K562 (cell line): ENCODE measurements around the gene ACACB. TPM values are rescaled to one million over a fixed set of nuclear protein-coding genes. Genes with fewer than 3 reads are reported as not detected.

ENCODE experiments used
- ATAC-seq: fragments of 200-7000 bp; cut with Tn5 transposase; 3 replicates; pipeline ENCODE4 v1.9.1; 2020; ENCODE audit warnings: moderate library complexity
- BruUV-seq: library from RNA; stranded (reverse); fragments of 400-500 nt; replicated peaks from 2 replicates; lab custom pipeline; 2021; lab: Mats Ljungman, UMichigan
- CTCF ChIA-PET: fragments of 300-600 bp; formaldehyde crosslinking; extraction: SDS; loops from one replicate; lab custom pipeline; 2021; ENCODE audit warnings: low intra/inter-chr PET ratio; lab: Yijun Ruan, JAX
- POLR2A ChIA-PET: fragments of 300-600, 350-650 bp; sonication (Branson Sonifier 250); formaldehyde crosslinking; extraction: SDS; loops from one replicate; lab custom pipeline; 2021; ENCODE audit warnings: antibody characterized with exemption, inconsistent platforms; lab: Yijun Ruan, JAX
- DNase-seq, 4 experiments: peaks; one replicate each; pipeline versions ENCODE4 v3.0.0 to v3.0.0-alpha.2; 2011 to 2018; ENCODE audit warnings: low spot score in 3 of 4, mixed read lengths in 3 of 4; ENCODE audit errors: extremely low read depth in 1 of 4
- FAIRE-seq: peaks from 2 replicates; lab custom pipeline; 2011; peaks lifted over from hg19 to GRCh38; lab: Jason Lieb, UNC
- H2AFZ ChIP-seq: 2 replicates; pipeline ENCODE4 v1.6.0; 2011; ENCODE audit warnings: low read depth, low read length, control low read depth, inconsistent platforms
- H3K27ac ChIP-seq: fragments of 200-600 bp; 3 replicates; pipeline ENCODE4 v1.8.0; 2011; ENCODE audit warnings: low read depth, mild to moderate bottlenecking, control low read depth, inconsistent platforms, low read length, moderate library complexity, mixed read lengths; ENCODE audit errors: extremely low read depth
- H3K27me3 ChIP-seq, 2 experiments: fragments of 300-600 bp in 1 of 2; 2 replicates in 1 of 2; 3 replicates in 1 of 2; pipeline versions ENCODE4 v1.6.0 to v1.8.0; 2011; ENCODE audit warnings: inconsistent platforms in 2 of 2, low read length in 2 of 2, mild to moderate bottlenecking in 1 of 2, mixed read lengths in 1 of 2, moderate library complexity in 1 of 2; ENCODE audit not compliant: control insufficient read depth in 2 of 2, insufficient read depth in 2 of 2
- H3K36me3 ChIP-seq: fragments of 300-600 bp; 3 replicates; pipeline ENCODE4 v1.8.0; 2011; ENCODE audit warnings: mild to moderate bottlenecking, low read length, inconsistent platforms; ENCODE audit not compliant: control insufficient read depth, insufficient read depth
- H3K4me1 ChIP-seq, 2 experiments: fragments of 200-600 bp in 1 of 2; replicated peaks in 1 of 2; 2 replicates in 1 of 2; 3 replicates in 1 of 2; pipeline versions ENCODE4 v1.5.1 to v1.8.0; 2011; ENCODE audit warnings: inconsistent platforms in 2 of 2, low read length in 2 of 2, mild to moderate bottlenecking in 1 of 2, mixed read lengths in 1 of 2, moderate library complexity in 1 of 2; ENCODE audit not compliant: control insufficient read depth in 2 of 2, insufficient read depth in 2 of 2
- H3K4me2 ChIP-seq: 2 replicates; pipeline ENCODE4 v1.6.1; 2011; ENCODE audit warnings: low read length, control low read depth, inconsistent platforms, mixed read lengths; ENCODE audit not compliant: insufficient read depth
- H3K4me3 ChIP-seq: fragments of 200-600 bp; sonication (generic), shearing (Covaris generic); 2 replicates; pipeline ENCODE4 v1.5.1; 2016; ENCODE audit warnings: control low read depth, inconsistent platforms
- H3K79me2 ChIP-seq: fragments of 200-600 bp; 3 replicates; pipeline ENCODE4 v1.8.0; 2011; ENCODE audit warnings: low read length, inconsistent platforms; ENCODE audit not compliant: control insufficient read depth, insufficient read depth
- H3K9ac ChIP-seq, 2 experiments: 2 replicates each; pipeline versions ENCODE4 v1.6.0 to v1.6.1; 2011; ENCODE audit warnings: low read depth in 2 of 2, low read length in 2 of 2, control low read depth in 1 of 2, inconsistent platforms in 1 of 2, mild to moderate bottlenecking in 1 of 2, mixed read lengths in 1 of 2; ENCODE audit not compliant: insufficient read depth in 1 of 2
- H3K9me1 ChIP-seq: one replicate; pipeline ENCODE4 v1.6.0; 2011; ENCODE audit warnings: inconsistent platforms, mild to moderate bottlenecking, low read length, moderate library complexity; ENCODE audit not compliant: control insufficient read depth, insufficient read depth
- H3K9me3 ChIP-seq: replicated peaks from 2 replicates; pipeline ENCODE4 v1.5.1; 2011; ENCODE audit warnings: low read depth, low read length, inconsistent platforms; ENCODE audit not compliant: control insufficient read depth, insufficient read depth
- H4K20me1 ChIP-seq: replicated peaks from 2 replicates; pipeline ENCODE4 v1.6.1; 2011; ENCODE audit warnings: low read length, inconsistent platforms, mixed read lengths; ENCODE audit not compliant: control insufficient read depth, insufficient read depth
- DLX4 ChIP-seq: fragments of 250-450 bp; sonication (Bioruptor Pico); IDR thresholded peaks from 2 replicates; pipeline ENCODE4 v1.6.1; 2021; ENCODE audit warnings: mild to moderate bottlenecking
- MAFK ChIP-seq: IDR thresholded peaks from 2 replicates; pipeline ENCODE4 v1.6.1; 2011; ENCODE audit warnings: low read length, improper control_type of control experiment
- PRMT5 ChIP-seq: sonication (generic); formaldehyde crosslinking; IDR thresholded peaks from 2 replicates; pipeline ENCODE4 v1.5.0; 2020; ENCODE audit warnings: missing genetic modification reagents
- RFX5 ChIP-seq: IDR thresholded peaks from 2 replicates; pipeline ENCODE4 v1.6.1; 2011; ENCODE audit warnings: low read depth, mild to moderate bottlenecking, improper control_type of control experiment, low read length
- TEAD4 ChIP-seq, 2 experiments: sonication (generic) in 1 of 2; formaldehyde crosslinking in 1 of 2; IDR thresholded peaks; 2 replicates each; pipeline versions ENCODE4 v1.6.1 to v1.8.0; 2012 to 2022; ENCODE audit warnings: borderline replicate concordance in 1 of 2, inconsistent platforms in 1 of 2, low read length in 1 of 2, mild to moderate bottlenecking in 1 of 2, missing genetic modification reagents in 1 of 2
- ZKSCAN1 ChIP-seq: fragments of 150-350 bp; IDR thresholded peaks from 2 replicates; pipeline ENCODE4 v1.6.1; 2016; ENCODE audit warnings: low read depth, low read length
- ZNF282 ChIP-seq: sonication (generic); formaldehyde crosslinking; IDR thresholded peaks from 2 replicates; pipeline ENCODE4 v1.8.1; 2023; ENCODE audit warnings: missing genetic modification reagents
- ZNF717 ChIP-seq: fragments of 250-450 bp; sonication (Bioruptor Pico); IDR thresholded peaks from 2 replicates; pipeline ENCODE4 v1.5.0; 2021
- WGBS: fragments of 100-300 bp; shearing (Covaris generic); methylation state at CpG from one replicate; pipeline ENCODE4 v1.1.6; 2016; ENCODE audit warnings: low coverage, mixed read lengths; ENCODE audit not compliant: insufficient coverage; ENCODE audit errors: missing lambda C conversion rate; 5-methylcytosine and 5-hydroxymethylcytosine counted together
- in situ Hi-C: fragments of 300-500 bp; cut with MboI; formaldehyde crosslinking; loops from 4 replicates; pipeline ENCODE4 v1.15.0; 2018; ENCODE audit warnings: inconsistent platforms, mixed read lengths
- intact Hi-C: fragments of 100-400 bp; cut with micrococcal nuclease; formaldehyde crosslinking; loops from 2 replicates; pipeline ENCODE4 v1.14.2; 2022
- polyA plus RNA-seq, 8 experiments: library from polyadenylated mRNA; depleted of rRNA in 4 of 8; stranded (reverse) in 5 of 8; unstranded in 3 of 8; fragments of >200 nt; fragmentation: Nextera tagmentation in 2 of 8; fragmentation: Illumina TruSeq in 1 of 8; extraction: Ambion mirVana in 2 of 8; extraction: Trizol in 1 of 8; gene quantifications; 2 replicates each; pipeline versions ENCODE4 v1.2.1 to v1.2.3, GENCODE V29; 2011 to 2014; ENCODE audit warnings: inconsistent platforms in 1 of 8, missing spikeins in 1 of 8
- total RNA-seq, 7 experiments: library from RNA; depleted of rRNA in 6 of 7; stranded (reverse); fragments of >200 nt in 6 of 7; fragmentation: Illumina TruSeq in 2 of 7; extraction: Trizol in 2 of 7; gene quantifications; 2 replicates each; pipeline versions ENCODE4 v1.2.1 to v1.2.3, GENCODE V29; 2011 to 2021; ENCODE audit warnings: low replicate concordance in 1 of 7
- TF ChIP-seq, protein P1 (sequence below): fragments of 200-600 bp; sonication (generic); IDR thresholded peaks from one replicate; pipeline ENCODE4 v1.6.1; 2012; ENCODE audit warnings: mild to moderate bottlenecking, low read depth, low read length, inconsistent platforms

Gene ACACB
- total and polyA plus RNA-seq, 9 of the 15 experiments (the other 6 are each of a cell fraction or from before 2014, with no cell fraction given) = 0.10 to 2.5 (median 0.83) TPM

GRCh38 chr12:109212460-109213115 lies 96.2 kb downstream of the ACACB start:
- no peak overlapping the region for H3K4me3 ChIP-seq
- intact Hi-C loops (no loop called here), in situ Hi-C loops (no loop called here)
- H3K27ac ChIP-seq = no peak overlapping the region
- no peak overlapping the region for H2AFZ ChIP-seq
- no peaks in the 10 kb centered on the region for H3K79me2 ChIP-seq
- H3K27me3 ChIP-seq = peaks cover 7 to 21% of the 10 kb centered on the region in 2 experiments; a peak in 4 of 5 replicates
- no peaks in the 10 kb centered on the region for H3K36me3 ChIP-seq
- ChIA-PET CTCF (no interaction called here), POLR2A (no interaction called here)
- no peaks in the 10 kb centered on the region for H3K9me1 ChIP-seq
- FAIRE-seq (no peak), DNase-seq (no peak), ATAC-seq (no peak)
- no peak overlapping the region for H3K9ac ChIP-seq
- 3% methylated on average over 16 of the region's 16 CpGs for WGBS
- H3K9me3 ChIP-seq = no peaks in the 10 kb centered on the region
- H3K4me1 ChIP-seq = peaks cover 0 to 4% of the 10 kb centered on the region in 2 experiments; a peak in 1 of 5 replicates
- no peaks in the 10 kb centered on the region for H4K20me1 ChIP-seq
- BruUV-seq = no TSS peak
- H3K4me2 ChIP-seq = no peak overlapping the region
- TF ChIP-seq PRMT5 (CRISPR knock-in tag) (no peak), RFX5 (no peak), TEAD4 (IDR thresholded peaks at IDR 0.05; ENCODE audit: low read length) (no peak), TEAD4 (CRISPR knock-in tag; IDR thresholded peaks at IDR 0.05; ENCODE audit: borderline replicate concordance) (no peak), ZNF282 (no peak), ZKSCAN1 (no peak), MAFK (no peak), DLX4 (CRISPR knock-in tag) (no peak), ZNF717 (no peak)
- TF ChIP-seq, protein P1, sequence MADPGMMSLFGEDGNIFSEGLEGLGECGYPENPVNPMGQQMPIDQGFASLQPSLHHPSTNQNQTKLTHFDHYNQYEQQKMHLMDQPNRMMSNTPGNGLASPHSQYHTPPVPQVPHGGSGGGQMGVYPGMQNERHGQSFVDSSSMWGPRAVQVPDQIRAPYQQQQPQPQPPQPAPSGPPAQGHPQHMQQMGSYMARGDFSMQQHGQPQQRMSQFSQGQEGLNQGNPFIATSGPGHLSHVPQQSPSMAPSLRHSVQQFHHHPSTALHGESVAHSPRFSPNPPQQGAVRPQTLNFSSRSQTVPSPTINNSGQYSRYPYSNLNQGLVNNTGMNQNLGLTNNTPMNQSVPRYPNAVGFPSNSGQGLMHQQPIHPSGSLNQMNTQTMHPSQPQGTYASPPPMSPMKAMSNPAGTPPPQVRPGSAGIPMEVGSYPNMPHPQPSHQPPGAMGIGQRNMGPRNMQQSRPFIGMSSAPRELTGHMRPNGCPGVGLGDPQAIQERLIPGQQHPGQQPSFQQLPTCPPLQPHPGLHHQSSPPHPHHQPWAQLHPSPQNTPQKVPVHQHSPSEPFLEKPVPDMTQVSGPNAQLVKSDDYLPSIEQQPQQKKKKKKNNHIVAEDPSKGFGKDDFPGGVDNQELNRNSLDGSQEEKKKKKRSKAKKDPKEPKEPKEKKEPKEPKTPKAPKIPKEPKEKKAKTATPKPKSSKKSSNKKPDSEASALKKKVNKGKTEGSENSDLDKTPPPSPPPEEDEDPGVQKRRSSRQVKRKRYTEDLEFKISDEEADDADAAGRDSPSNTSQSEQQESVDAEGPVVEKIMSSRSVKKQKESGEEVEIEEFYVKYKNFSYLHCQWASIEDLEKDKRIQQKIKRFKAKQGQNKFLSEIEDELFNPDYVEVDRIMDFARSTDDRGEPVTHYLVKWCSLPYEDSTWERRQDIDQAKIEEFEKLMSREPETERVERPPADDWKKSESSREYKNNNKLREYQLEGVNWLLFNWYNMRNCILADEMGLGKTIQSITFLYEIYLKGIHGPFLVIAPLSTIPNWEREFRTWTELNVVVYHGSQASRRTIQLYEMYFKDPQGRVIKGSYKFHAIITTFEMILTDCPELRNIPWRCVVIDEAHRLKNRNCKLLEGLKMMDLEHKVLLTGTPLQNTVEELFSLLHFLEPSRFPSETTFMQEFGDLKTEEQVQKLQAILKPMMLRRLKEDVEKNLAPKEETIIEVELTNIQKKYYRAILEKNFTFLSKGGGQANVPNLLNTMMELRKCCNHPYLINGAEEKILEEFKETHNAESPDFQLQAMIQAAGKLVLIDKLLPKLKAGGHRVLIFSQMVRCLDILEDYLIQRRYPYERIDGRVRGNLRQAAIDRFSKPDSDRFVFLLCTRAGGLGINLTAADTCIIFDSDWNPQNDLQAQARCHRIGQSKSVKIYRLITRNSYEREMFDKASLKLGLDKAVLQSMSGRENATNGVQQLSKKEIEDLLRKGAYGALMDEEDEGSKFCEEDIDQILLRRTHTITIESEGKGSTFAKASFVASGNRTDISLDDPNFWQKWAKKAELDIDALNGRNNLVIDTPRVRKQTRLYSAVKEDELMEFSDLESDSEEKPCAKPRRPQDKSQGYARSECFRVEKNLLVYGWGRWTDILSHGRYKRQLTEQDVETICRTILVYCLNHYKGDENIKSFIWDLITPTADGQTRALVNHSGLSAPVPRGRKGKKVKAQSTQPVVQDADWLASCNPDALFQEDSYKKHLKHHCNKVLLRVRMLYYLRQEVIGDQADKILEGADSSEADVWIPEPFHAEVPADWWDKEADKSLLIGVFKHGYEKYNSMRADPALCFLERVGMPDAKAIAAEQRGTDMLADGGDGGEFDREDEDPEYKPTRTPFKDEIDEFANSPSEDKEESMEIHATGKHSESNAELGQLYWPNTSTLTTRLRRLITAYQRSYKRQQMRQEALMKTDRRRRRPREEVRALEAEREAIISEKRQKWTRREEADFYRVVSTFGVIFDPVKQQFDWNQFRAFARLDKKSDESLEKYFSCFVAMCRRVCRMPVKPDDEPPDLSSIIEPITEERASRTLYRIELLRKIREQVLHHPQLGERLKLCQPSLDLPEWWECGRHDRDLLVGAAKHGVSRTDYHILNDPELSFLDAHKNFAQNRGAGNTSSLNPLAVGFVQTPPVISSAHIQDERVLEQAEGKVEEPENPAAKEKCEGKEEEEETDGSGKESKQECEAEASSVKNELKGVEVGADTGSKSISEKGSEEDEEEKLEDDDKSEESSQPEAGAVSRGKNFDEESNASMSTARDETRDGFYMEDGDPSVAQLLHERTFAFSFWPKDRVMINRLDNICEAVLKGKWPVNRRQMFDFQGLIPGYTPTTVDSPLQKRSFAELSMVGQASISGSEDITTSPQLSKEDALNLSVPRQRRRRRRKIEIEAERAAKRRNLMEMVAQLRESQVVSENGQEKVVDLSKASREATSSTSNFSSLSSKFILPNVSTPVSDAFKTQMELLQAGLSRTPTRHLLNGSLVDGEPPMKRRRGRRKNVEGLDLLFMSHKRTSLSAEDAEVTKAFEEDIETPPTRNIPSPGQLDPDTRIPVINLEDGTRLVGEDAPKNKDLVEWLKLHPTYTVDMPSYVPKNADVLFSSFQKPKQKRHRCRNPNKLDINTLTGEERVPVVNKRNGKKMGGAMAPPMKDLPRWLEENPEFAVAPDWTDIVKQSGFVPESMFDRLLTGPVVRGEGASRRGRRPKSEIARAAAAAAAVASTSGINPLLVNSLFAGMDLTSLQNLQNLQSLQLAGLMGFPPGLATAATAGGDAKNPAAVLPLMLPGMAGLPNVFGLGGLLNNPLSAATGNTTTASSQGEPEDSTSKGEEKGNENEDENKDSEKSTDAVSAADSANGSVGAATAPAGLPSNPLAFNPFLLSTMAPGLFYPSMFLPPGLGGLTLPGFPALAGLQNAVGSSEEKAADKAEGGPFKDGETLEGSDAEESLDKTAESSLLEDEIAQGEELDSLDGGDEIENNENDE = no peak
